ENCODE results near the gene BPTF.

DNA sequence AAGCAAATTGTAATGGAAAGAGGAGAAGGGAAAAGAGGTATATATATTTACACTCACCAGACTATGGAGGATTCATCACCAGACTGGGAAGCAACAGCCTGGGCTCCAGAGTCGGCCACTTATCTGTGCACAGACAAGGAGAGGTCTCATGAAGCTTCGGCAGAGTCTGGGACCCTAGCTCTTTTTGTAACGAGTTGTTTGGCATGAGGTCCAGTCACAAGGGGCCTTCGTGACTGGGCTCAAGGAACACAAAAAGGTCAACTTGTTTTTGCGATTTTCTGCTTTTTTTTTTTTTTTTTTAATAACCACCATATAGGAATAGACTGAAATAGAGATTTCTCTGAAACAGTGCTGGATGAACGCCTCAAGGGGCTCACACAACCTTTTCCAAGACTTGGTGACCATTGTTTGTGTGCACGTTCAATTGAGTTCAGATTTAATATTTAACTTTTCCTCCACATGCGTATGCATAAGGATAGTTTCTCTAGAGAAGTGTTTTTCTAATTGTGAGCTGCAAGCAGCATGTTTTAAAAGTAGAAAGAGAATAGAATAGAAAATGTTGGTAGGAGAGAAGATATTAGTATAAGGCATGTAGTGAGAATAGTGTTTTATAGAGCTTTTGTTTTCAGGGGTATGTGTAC is 25.8 kb downstream of the BPTF start:
- TF ChIP-seq, protein P1, sequence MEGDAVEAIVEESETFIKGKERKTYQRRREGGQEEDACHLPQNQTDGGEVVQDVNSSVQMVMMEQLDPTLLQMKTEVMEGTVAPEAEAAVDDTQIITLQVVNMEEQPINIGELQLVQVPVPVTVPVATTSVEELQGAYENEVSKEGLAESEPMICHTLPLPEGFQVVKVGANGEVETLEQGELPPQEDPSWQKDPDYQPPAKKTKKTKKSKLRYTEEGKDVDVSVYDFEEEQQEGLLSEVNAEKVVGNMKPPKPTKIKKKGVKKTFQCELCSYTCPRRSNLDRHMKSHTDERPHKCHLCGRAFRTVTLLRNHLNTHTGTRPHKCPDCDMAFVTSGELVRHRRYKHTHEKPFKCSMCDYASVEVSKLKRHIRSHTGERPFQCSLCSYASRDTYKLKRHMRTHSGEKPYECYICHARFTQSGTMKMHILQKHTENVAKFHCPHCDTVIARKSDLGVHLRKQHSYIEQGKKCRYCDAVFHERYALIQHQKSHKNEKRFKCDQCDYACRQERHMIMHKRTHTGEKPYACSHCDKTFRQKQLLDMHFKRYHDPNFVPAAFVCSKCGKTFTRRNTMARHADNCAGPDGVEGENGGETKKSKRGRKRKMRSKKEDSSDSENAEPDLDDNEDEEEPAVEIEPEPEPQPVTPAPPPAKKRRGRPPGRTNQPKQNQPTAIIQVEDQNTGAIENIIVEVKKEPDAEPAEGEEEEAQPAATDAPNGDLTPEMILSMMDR (conservative IDR thresholded peaks at IDR 0.05 in 1 of 2, IDR thresholded peaks at IDR 0.05 in 1 of 2; ENCODE audit: extremely low read depth in 1 of 2, insufficient read depth in 1 of 2, low read depth in 1 of 2, low read length in 2 of 2): no peak
- TF ChIP-seq EZH2 (IDR thresholded peaks at IDR 0.05; ENCODE audit: borderline replicate concordance, low read length): no peak
